GM21526 (cell line): ENCODE results near the gene HECTD3.

Experiments
- ATAC-seq: cut with Tn5 transposase; IDR thresholded peaks from one replicate; pipeline ENCODE4 v1.9.1; 2021; ENCODE audit warnings: moderate library complexity; ENCODE audit not compliant: unreplicated experiment, low FRiP score

Gene HECTD3

DNA sequence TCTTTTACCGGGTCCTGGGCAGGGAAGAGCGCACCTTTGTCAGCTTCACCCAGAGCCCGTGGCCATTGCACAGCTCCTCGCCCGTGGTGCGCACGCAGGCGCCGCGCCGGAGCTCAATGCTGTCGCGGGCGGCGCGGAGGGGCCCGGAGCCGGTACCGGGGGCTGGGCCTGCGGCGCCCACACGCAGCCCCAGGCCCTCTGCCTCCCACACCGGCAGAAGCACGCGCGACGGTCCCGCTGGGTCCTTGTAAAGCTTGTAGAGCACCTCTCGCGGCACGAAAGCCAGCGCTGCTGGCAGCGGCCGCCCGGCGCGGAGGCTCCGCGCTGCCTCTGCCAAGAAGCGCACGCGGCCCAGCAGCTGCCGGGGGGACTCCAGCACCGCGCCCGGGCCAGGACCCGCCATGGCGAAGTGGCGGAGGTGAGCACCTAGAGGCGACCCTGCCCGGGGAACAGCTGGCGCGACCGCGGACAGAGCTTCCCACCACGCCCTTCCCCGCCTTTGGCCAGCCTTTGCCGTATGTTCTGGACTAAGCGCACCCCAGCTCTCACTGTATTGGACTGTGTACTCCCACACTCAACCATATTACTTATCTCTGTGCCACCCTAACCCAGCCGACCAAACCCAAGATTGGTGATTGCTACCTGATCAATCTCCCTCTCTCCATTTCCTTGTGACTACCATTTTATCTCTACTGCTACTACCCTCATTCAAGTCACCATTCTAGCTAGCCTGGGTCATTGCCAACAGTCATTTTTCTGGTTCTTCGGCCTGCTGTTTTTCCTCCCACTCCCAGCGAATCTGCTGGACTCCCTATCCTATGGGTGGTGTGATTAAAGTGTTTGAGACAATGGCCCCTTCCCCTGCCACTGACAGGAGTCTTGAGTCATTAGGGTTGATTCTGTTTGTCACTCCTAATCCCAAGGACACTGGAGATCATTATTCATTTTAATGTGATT, at the start of gene HECTD3:
HECTD3 (minus strand) TSS at position 470 of the 957 bp plus-strand sequence; CDS start at position 403, 67 bp downstream.
- ATAC-seq, result peak; percentile 61

DNA sequence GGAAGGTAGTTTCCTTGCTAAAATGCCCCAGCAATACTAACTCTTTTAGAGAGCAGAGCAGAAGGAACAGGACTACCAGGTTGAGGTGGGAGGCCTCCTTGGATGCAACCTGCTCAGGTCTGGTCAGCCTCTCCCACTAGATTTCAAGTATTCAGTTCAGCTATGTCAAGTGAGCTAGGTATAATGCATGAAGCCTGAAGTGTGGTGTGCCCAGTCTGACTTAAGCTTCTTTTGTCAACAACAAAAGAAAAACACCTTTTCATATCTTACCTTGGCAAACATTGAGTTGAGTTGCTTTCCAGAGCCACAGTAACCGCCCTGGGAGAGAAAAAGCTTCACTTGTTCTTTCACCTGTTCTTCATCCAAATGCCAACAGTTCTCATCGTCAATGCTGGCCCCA, 48.7 kb upstream of the HECTD3 start:
- ATAC-seq, result no peak

DNA sequence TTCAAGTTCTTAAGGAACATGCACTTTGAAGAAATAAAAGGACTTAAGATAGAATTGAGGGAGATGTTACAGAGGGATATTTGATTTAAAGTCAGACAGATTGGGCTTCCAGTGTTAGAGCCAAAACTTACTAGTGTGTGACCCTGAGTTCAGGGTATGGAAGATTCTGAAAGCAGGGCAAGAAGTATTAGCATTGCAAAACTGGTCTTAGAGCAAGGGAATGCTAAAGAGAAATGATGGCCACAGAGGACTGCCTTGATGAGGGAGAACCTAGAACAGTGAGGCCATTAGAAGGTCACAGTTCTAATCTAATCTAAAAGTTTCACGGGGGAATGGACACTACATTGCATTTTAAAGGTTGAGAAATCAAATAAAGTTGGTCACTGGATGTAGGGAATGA, 46.4 kb upstream of the HECTD3 start:
- ATAC-seq, result no peak

DNA sequence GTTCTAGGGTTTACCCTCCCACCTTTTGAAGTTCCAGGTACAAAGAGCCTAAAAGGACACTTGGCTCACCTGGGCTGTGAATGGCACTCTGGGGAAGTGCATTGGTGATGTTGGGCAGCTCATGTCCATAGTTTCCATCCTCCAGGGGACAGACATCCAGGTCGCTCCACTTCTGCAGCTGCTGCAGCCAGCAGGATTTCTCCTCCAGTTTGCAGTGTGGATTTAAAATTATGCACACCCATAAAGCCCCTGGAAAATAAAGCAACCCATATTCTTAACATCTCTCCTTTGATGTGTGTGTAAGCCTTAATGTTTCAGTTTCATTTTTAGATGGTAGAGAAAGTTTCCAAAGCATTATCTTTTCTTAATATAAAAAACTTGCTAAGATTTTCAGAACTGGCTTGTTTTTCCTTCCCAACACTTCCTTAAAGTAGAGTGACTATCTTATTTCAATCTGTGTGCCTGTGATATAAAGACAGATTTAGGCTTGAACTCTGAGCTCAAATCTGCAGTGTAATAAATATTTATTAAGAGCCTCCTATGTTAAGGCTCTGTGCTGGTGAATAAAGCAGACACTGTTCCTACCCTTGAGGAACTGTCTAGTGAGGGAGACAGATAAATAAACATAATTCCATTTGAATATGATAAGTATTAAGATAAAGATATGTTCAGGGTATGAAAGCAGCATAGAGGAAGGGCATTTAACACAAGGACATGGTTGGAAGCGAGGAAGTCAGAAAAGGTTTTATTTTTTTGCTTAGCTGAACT, 40.1 kb upstream of the HECTD3 start:
- no peak for ATAC-seq

DNA sequence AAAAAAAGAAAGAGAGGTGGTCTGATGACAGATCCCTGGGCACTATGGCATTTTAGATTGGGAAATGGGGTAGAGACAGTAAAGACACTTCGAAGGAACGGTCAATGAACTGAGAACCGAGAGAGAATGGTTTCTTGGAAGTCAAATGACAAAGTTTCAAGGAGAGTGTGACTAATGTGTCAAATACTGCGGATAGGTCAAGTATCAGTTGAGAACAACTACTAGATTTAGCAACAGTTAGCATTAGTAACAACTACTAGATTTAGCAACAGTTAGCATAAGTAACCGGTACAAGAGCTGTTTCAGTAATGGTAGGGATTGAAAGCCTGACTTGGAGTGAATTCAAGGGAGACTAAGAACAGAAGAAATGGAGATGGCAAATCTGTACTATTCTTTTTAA, 35.9 kb upstream of the HECTD3 start:
- ATAC-seq, result no peak

DNA sequence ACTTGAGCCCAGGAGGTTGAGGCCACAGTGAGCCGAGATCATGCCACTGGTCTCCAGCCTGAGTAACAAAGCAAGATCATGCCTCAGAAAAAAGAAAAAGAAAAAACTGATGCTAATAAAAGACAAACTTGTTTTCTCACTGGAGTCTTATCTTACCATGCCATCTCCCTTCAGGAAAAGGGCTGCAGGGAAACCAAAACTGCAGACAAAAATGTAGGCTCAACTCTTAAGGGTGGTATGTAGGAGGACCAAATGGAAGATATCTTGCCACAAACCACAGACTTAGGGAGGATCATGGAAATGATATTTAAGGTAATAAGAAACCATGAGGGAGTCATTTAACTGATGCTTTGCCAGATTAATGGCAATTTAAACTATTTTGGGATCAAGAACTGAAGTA, 33.8 kb upstream of the HECTD3 start:
- ATAC-seq, result no peak

DNA sequence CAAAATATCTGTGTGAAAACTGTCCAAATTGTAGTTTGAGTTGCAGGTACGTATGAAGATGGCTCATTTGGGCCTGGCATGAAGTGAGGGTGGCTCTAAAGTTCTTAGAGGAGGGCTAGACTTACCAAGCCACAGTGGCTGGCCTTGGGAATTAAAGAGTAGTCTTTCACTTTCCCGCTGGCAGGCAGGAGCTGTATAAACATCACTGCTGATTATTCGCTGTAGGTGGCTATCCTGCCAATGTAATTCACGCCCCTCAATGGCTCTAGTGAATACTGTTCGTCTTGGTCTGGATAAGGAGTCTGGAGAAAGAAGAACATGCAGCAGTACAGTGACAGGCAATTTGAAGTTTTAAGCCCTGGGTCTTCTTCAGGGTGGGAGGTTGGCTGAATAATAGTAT, 32.0 kb upstream of the HECTD3 start:
- no peak for ATAC-seq

DNA sequence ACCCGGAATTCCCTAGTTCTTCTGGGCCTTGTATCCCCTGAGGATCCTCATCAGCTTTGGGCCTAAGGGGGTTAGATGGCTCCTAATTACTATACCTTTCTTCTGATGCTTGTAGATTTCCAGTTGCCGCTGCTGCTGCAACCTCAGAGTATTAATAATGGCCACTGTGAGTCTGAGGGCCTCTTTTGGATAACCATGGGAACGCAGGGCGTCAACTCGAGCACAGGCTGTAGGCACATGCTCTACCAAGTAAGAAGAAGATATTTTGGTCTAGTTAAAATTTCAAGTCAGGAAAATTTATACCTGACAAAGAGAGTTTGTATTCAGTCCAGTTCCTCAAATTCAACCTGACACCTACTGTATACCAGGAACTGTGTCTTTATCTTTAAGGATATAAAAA, 29.2 kb upstream of the HECTD3 start:
- ATAC-seq, result no peak

DNA sequence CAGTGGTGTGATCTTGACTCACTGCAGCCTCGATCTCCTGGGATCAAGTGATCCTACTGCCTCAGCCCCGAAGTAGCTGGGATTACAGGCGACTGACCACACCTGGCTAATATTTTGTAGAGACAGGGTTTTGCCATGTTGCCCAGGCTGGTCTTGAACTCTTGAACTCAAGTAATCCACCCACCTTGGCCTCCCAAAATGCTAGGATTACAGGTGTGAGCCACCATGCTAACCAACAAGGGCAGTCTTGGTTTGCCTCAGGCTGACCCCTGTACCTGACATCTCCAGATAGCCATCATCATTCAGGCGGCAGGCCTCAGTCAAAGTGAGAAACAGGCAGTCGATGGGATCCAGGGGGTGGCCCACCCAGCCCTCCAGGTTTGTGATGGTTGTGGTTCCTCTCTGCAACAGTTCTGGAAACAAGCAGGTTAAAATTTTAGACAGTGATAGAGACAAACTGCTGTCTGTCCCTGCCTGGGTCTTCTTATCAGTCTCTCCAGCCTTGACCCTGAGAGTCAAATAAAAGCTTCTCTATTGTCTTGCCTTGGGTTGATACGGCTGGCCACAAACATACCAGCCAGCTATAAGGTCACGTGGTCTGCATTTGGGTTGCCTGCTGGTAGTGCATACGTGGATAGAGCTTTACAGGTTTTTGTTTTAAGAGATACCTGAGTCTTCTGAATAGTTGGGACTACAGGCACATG, 27.7 kb upstream of the HECTD3 start:
- ATAC-seq, result no peak

DNA sequence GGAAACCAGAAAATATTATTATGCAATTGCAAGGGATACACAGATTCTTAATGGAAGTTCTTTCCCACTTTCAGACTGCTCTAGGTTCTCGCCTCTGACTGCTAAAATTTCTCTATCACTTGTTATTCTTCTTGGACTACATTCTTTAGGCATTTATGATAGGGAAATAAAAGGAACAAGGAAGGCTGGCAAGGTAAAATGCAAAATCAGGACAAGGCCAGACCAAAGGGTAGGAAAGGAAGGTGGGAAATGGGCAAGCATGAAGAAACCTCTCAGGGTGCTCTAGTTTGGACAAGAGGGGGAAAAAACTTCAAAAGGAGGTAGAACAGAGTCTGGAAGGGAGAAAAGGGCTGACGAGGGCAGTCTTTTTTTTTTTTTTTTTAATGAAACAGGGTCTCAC, 27.1 kb upstream of the HECTD3 start:
- no peak for ATAC-seq

DNA sequence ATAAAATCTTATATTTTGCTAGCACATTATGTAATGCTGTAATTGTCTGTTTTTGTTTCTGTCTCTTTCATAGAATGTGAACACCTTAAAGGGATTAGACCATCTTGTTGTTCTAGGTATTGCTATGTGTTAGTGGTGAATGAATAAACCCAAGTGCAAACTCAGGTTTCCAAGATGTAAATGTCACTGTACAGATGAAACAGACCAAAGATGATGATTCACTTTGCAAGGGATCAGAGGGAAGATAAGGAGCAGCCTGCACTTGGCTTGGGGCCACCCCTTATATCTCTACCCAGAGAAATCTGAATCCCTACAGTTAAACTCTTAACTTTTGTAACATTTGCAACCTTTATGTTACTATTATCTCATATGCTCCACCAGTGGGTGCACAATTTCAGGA, 26.3 kb upstream of the HECTD3 start:
- ATAC-seq, result no peak

DNA sequence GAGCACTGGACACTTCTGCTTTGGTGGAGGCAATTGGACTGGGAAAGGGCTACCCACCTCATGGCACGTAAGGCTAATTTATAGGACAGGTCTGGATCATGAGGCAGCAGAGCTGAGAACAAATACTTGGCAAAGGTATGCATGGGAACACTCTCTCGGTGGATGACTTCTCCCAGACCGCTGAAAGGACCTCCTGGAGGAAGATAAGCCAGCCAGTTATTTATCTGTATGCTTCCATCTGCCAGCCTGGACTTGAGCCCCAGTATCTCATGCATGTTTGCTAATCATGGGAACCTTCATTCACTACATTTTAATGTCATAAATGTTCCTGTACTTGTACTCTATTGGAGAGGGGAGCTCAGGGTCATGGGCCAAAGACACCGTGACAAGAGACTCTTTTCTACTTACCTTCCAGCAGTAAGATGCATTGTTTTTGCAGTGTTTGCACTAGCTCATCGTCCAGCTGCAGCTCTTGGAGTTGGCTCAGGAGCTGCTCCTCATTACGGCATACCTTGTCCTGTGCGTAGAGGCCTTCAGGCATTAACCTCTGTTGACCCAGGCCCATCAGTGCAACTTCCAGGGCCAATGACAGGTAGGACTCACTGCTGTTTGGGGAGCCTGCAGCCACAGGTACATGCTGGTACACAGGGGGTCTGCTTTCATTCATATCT, 24.6 kb upstream of the HECTD3 start:
- ATAC-seq, result no peak

DNA sequence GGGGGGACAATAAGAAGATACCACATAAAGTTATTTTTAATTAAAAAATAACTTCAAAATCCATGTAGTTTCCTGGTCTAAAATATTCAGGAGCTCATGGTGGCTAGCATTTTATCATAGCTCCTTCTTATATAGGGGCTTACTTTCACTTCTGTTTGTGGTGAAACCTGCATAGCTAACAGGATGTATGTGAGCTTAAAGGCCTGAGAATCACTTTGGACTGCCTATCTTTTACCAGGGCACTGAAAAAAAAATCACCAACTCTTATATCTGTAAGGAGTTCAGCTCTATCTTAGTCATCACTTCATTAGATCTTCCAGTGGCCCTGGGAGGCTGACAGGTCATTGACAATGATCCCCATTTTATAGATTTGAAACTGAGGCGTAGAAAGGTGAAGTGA, 22.2 kb upstream of the HECTD3 start:
- ATAC-seq, result no peak

DNA sequence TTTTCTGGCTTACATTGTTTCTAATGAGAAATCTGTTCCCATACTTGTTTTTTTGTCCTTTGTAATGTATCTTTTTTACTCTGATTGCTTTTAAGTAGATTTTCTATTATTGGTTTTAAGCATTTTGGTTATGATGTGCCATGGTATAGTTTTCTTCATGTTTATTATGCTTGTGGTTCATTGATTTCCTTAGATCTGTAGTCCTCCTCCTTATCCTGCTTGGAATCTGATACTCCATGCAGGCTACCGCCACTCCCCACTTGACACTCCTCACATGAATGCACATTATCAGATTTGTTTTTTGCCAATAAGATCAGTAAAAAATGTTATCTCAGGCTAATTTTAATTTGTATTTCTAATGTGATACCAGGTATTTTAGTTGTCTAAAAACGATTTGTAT, 21.7 kb upstream of the HECTD3 start:
- ATAC-seq, result no peak

DNA sequence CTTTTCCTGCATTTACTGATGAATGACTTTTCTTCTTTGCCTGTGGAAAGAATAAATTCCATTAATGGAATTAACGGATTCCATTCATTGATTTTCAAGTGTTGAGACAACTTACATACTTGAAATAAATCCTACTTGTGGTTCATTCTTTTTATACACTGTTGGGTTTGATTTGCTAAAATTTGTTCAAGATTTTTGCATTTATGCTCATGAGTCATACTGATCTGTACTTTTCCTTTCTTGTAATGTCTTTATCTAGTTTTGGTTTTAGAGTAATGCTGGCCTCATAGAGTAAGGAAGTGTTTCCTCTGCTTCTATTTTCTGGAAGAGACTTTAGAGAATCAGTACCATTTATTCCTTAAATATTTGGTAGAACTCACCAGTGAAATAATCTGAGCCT, 15.3 kb upstream of the HECTD3 start:
- ATAC-seq, result no peak

DNA sequence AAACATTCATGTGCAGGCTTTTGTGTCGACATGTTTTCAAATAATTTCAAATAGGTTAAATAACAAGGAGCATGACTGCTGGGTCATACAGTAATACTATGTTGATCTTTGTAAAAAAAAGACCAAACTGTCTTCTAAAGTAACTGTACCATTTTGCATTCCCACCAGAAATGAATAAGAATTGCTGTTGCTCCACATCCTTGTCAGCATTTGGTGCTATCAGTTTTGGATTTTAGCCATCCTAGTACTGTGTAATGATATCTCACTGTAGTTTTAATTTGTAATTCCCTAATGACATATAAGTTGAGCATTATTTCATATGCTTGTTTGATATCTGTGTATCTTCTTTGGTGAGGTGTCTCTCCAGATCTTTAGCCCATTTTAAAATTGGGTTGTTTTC, 12.5 kb upstream of the HECTD3 start:
- ATAC-seq, result no peak

DNA sequence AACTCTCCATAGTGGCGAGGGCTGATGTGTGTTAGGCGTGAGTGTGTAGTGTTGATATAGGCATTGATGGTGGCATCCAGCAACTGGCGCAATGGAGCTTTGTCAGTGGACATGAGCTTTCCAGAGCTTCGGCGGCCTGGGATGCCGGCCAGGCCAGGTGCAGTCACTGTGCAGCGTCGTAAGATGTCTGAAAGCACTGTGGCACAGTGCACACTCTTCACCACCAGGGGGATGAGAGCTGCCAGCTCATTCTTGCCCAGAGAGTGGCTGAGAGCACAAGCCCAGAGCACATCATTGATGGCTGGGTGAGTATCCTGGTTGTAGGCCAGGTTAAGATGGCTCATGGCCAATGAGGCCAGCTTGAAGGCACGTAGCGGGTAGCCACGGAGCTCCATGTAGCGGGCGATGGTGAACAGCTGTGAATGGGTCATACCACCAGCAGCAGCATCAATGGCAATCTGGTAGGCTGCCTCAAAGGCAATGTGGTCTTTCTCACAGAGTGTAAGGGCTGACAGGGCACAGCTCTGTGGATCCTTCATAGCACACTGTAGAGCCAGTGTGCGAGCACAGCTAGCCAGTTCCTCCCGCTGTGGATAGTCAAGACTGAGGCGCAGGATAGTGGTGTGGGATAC, 7.6 kb upstream of the HECTD3 start:
- peak; percentile 50 for ATAC-seq

DNA sequence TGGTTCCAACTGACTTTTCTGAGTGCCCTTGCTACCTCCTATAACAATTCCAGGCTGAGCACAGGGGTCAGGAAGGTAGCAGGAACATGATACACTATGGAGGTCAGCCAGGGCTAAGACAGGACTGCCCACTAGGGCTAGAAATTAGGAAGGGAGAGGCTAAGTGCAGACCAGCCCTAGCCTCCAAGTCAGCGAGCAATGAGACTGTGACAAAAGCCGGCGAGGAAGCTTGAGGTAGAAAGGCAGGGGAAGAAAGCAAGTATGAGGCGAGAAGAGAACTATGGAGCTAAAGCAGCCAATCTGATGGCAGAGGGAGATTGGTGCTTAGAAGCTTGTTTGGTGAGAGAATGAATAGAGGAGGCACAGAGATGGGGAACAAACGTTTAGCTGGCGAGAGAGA, 5.6 kb upstream of the HECTD3 start:
- ATAC-seq, result no peak

DNA sequence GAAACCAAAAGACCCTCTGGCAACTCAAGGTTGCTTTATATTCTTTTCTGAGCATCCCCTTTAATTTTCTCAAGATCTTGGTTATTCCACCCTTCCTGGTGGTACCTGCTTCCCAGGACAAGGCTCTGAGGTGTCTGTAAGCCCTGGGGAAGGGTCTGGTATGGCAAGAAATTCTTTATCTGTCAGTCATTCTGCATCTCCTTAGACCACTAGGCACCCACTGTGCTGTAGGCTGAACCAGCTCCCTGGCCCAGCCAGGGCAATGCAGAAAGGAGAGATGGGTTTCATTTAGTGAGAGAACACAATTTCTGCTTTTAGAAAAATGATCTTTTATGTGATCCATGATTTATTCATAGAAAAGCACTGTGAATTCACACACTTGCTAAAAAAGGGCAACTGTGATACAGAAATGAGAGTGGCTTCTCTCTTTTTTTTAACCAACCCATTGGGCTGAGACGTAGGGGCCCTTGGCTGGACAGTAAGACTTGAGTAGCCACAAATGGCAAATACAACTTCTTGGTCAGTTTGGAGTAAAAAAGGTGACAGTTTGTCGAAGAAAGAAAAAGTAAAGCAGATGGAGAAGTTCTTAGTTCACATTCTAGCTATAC, 5.1 kb upstream of the HECTD3 start:
- no peak for ATAC-seq

DNA sequence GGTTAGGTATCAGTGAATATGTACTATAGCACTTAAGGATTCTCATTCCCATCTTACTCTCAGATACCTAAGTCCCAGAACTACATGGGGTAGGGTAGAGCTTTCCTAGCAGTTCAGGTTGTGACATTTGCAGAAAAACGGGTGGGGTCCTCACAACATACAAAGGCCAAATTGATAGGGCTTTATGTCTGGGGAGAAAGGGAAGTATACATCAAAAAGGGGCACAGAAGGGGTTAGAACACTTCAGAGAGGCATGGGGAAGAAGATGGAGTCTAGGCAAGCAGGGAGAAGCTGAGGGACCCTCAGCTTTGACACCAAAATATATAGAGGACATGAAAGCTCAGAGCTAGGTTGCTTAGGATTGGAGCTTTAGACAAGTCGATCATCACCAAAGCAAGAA, 4.6 kb upstream of the HECTD3 start:
- ATAC-seq, result no peak
